Aorta (tissue), 5 donors: ENCODE data around the gene KRT3. TPM values are rescaled to one million over a fixed set of nuclear protein-coding genes. Genes with fewer than 3 reads are reported as not detected.

Experiments
- ATAC-seq: fragments of 200-7000 bp; cut with Tn5 transposase; one replicate; pipeline ENCODE4 v1.9.1; 2022; ENCODE audit warnings: moderate library complexity; ENCODE audit not compliant: low FRiP score
- DNase-seq, 2 donors: peaks; one replicate each; pipeline ENCODE4 v3.0.0-alpha.2; 2020
- H3K27ac ChIP-seq, 2 donors: one replicate each; pipeline ENCODE4 v1.5.1; 2013; ENCODE audit warnings: low read length in 2 of 2, mild to moderate bottlenecking in 2 of 2, moderate library complexity in 2 of 2, control low read depth in 1 of 2, inconsistent platforms in 1 of 2, low read depth in 1 of 2
- H3K27me3 ChIP-seq, 2 donors: one replicate each; pipeline ENCODE4 v1.6.1; 2013; ENCODE audit warnings: control low read depth in 1 of 2, low read length in 1 of 2, mild to moderate bottlenecking in 1 of 2, moderate library complexity in 1 of 2; ENCODE audit not compliant: insufficient read depth in 2 of 2, control insufficient read depth in 1 of 2
- H3K36me3 ChIP-seq, 2 donors: one replicate each; pipeline ENCODE4 v1.6.1; 2013; ENCODE audit warnings: control low read depth in 1 of 2, low read length in 1 of 2, mild to moderate bottlenecking in 1 of 2; ENCODE audit not compliant: insufficient read depth in 2 of 2, control insufficient read depth in 1 of 2
- H3K4me1 ChIP-seq, 2 donors: one replicate each; pipeline ENCODE4 v1.6.1; 2013; ENCODE audit warnings: low read length in 2 of 2, control low read depth in 1 of 2, mild to moderate bottlenecking in 1 of 2, moderate library complexity in 1 of 2; ENCODE audit not compliant: insufficient read depth in 2 of 2, control insufficient read depth in 1 of 2
- H3K4me3 ChIP-seq, 2 donors: one replicate each; pipeline ENCODE4 v1.5.1; 2013; ENCODE audit warnings: low read length in 2 of 2, control low read depth in 1 of 2, mild to moderate bottlenecking in 1 of 2
- H3K9me3 ChIP-seq: one replicate; pipeline ENCODE4 v1.6.1; 2013; ENCODE audit warnings: mild to moderate bottlenecking, low read length; ENCODE audit not compliant: control insufficient read depth
- WGBS, 2 donors: extraction: QIAGEN DNeasy Blood & Tissue Kit; methylation state at CpG; one replicate each; pipeline ENCODE4 v1.1.7; 2013; 5-methylcytosine and 5-hydroxymethylcytosine counted together
- intact Hi-C, 2 donors: fragments of 100-400 bp; cut with DNase I; formaldehyde crosslinking; loops; one replicate each; pipeline versions ENCODE4 v1.14.2 to v1.15.0; 2022
- polyA plus RNA-seq, 2 donors: library from polyadenylated mRNA; stranded (reverse); fragments of 200-250 nt; gene quantifications; one replicate each; pipeline ENCODE4 v1.2.3, GENCODE V29; 2013
- total RNA-seq, 2 donors: library from RNA; stranded (reverse); fragmentation: NEBNext Ultra II Directional; extraction: Animal tissue kit (Norgen Biotek cat#: 25700); gene quantifications; one replicate each; pipeline ENCODE4 v1.2.1, GENCODE V29; 2021
- donor health status: healthy with polysubstance abuse.
- donor health status: Bipolar disorder and iron deficiency.
- donor health status: DM: no; HTN: no; CAD: no.
- donor health status: DM: no; HTN: no; CAD: no.
- donor health status: DM: yes; HTN: yes; CAD: no.

Gene KRT3
- total and polyA plus RNA-seq, 4 donors = not detected

- Histone ChIP-seq H3K27ac (no peak overlapping the region), H3K4me3 (no peak overlapping the region), H3K36me3 (no peaks in the 10 kb centered on the region), H3K9me3 (no peaks in the 10 kb centered on the region), H3K27me3 (no peaks in the 10 kb centered on the region), H3K4me1 (no peaks in the 10 kb centered on the region)
- no peak for ATAC-seq
- intact Hi-C loops = no loop called here
- 71 to 72% methylated on average over 9 of the region's 9 CpGs for WGBS, 2 donors
- DNase-seq = no peak
Measured at GRCh38 chr12:52815676-52816588, 20.0 kb upstream of the KRT3 start.

- Histone ChIP-seq H3K4me3 (no peak overlapping the region), H3K9me3 (no peaks in the 10 kb centered on the region), H3K27ac (no peak overlapping the region), H3K27me3 (no peaks in the 10 kb centered on the region), H3K4me1 (no peaks in the 10 kb centered on the region), H3K36me3 (no peaks in the 10 kb centered on the region)
- 93 to 95% methylated on average over 4 of the region's 4 CpGs for WGBS, 2 donors
- intact Hi-C loops = no loop called here
- DNase-seq (no peak), ATAC-seq (no peak)
Measured at GRCh38 chr12:52815161-52815560, 19.2 kb upstream of the KRT3 start.

GRCh38 chr12:52814710-52815155 is 18.8 kb upstream of the KRT3 start:
- Histone ChIP-seq H3K27ac (no peak overlapping the region), H3K9me3 (no peaks in the 10 kb centered on the region), H3K4me3 (no peak overlapping the region), H3K36me3 (no peaks in the 10 kb centered on the region), H3K27me3 (no peaks in the 10 kb centered on the region), H3K4me1 (no peaks in the 10 kb centered on the region)
- ATAC-seq (no peak), DNase-seq (no peak)
- WGBS, 2 donors = 67 to 72% methylated on average over 4 of the region's 4 CpGs
- intact Hi-C loops = no loop called here

- no peak for DNase-seq
- intact Hi-C loops = no loop called here
- 69 to 70% methylated on average over 15 of the region's 15 CpGs for WGBS, 2 donors
- Histone ChIP-seq H3K27me3 (no peaks in the 10 kb centered on the region), H3K27ac (no peak within 1 kb of the TSS), H3K36me3 (no peaks in the 10 kb centered on the region), H3K4me1 (no peaks in the 10 kb centered on the region), H3K9me3 (no peaks in the 10 kb centered on the region), H3K4me3 (no peak within 1 kb of the TSS)
- no peak for ATAC-seq
Measured at GRCh38 chr12:52813885-52814709, 18.2 kb upstream of the KRT3 start, which contains the start of gene KRT4. Gene KRT4 (minus strand): TSS chr12:52814116. CDS start chr12:52814058, 58 bp downstream.

GRCh38 chr12:52813203-52813819 is 17.4 kb upstream of the KRT3 start:
- intact Hi-C loops = no loop called here
- no peaks in the 10 kb centered on the region for H3K9me3 ChIP-seq
- WGBS, 2 donors = 93 to 94% methylated on average over 9 to 10 of the region's 10 CpGs
- no peak overlapping the region for H3K27ac ChIP-seq
- no peaks in the 10 kb centered on the region for H3K4me1 ChIP-seq
- H3K36me3 ChIP-seq = no peaks in the 10 kb centered on the region
- no peak overlapping the region for H3K4me3 ChIP-seq
- DNase-seq = no peak
- ATAC-seq = no peak
- H3K27me3 ChIP-seq = no peaks in the 10 kb centered on the region

GRCh38 chr12:52812749-52813148 is 16.8 kb upstream of the KRT3 start:
- no peaks in the 10 kb centered on the region for H3K27me3 ChIP-seq
- no peaks in the 10 kb centered on the region for H3K9me3 ChIP-seq
- H3K36me3 ChIP-seq = no peaks in the 10 kb centered on the region
- 73% methylated on average over 3 of the region's 3 CpGs for whole genome bisulfite sequencing, 2 donors
- ATAC-seq (no peak), DNase-seq (no peak)
- H3K27ac ChIP-seq = no peak overlapping the region
- no peak overlapping the region for H3K4me3 ChIP-seq
- intact Hi-C loops = no loop called here
- no peaks in the 10 kb centered on the region for H3K4me1 ChIP-seq

- Histone ChIP-seq H3K4me3 (no peak overlapping the region), H3K9me3 (no peaks in the 10 kb centered on the region), H3K27me3 (no peaks in the 10 kb centered on the region), H3K27ac (no peak overlapping the region), H3K4me1 (no peaks in the 10 kb centered on the region), H3K36me3 (no peaks in the 10 kb centered on the region)
- WGBS, 2 donors = 80 to 81% methylated on average over 4 of the region's 4 CpGs
- DNase-seq (no peak), ATAC-seq (no peak)
- intact Hi-C loops = no loop called here
Measured at GRCh38 chr12:52812073-52812400, 16.1 kb upstream of the KRT3 start.

- DNase-seq (no peak), ATAC-seq (no peak)
- H3K36me3 ChIP-seq = no peaks in the 10 kb centered on the region
- H3K4me1 ChIP-seq = no peaks in the 10 kb centered on the region
- no peak overlapping the region for H3K27ac ChIP-seq
- no peak overlapping the region for H3K4me3 ChIP-seq
- intact Hi-C loops = no loop called here
- 91 to 95% methylated on average over 9 of the region's 9 CpGs for WGBS, 2 donors
- no peaks in the 10 kb centered on the region for H3K9me3 ChIP-seq
- H3K27me3 ChIP-seq = no peaks in the 10 kb centered on the region
Measured at GRCh38 chr12:52811191-52812072, 15.5 kb upstream of the KRT3 start.
